PC-3 (cell line): ENCODE results near the gene CCDC174. TPM values are rescaled to one million over a fixed set of nuclear protein-coding genes. Genes with fewer than 3 reads are reported as not detected.

ENCODE experiments used
- ATAC-seq: fragments of 200-7000 bp; cut with Tn5 transposase; 2 replicates; pipeline ENCODE4 v1.9.1; 2020; ENCODE audit warnings: mild to moderate bottlenecking, moderate library complexity
- BruUV-seq: library from RNA; stranded (reverse); fragments of 400-500 nt; replicated peaks from 2 replicates; lab custom pipeline; 2021; lab: Mats Ljungman, UMichigan
- CTCF ChIA-PET: fragments of 300-600 bp; sonication (Branson Sonifier 250); formaldehyde crosslinking; loops from one replicate; lab custom pipeline; 2022; ENCODE audit warnings: antibody characterized with exemption; lab: Charles Lee
- POLR2A ChIA-PET: fragments of 300-600 bp; sonication (Branson Sonifier 250); formaldehyde crosslinking; loops from one replicate; lab custom pipeline; 2022; ENCODE audit warnings: antibody characterized with exemption; ENCODE audit not compliant: unreplicated experiment; lab: Charles Lee
- DNase-seq: peaks from one replicate; pipeline ENCODE4 v3.0.0-alpha.2; 2015
- H2AFZ ChIP-seq: fragments of 300-600 bp; sonication (generic); 2 replicates; pipeline ENCODE4 v1.6.0; 2016; ENCODE audit warnings: antibody characterized with exemption, low read length
- H3F3A ChIP-seq: fragments of 300-600 bp; sonication (generic); one replicate; pipeline ENCODE4 v1.6.0; 2017; ENCODE audit warnings: antibody characterized with exemption, low read length, control low read depth, mild to moderate bottlenecking; ENCODE audit not compliant: unreplicated experiment
- H3K27ac ChIP-seq: fragments of 300-600 bp; sonication (generic); 2 replicates; pipeline ENCODE4 v1.5.1; 2016; ENCODE audit warnings: mild to moderate bottlenecking, low read length
- H3K27me3 ChIP-seq: fragments of 300-600 bp; sonication (generic); 2 replicates; pipeline ENCODE4 v1.6.1; 2016; ENCODE audit warnings: low read length, mixed read lengths
- H3K36me3 ChIP-seq: fragments of 300-600 bp; sonication (generic); 2 replicates; pipeline ENCODE4 v1.6.1; 2016; ENCODE audit warnings: low read depth, mixed run types, low read length, mixed read lengths
- H3K4me1 ChIP-seq: fragments of 300-600 bp; sonication (generic); 2 replicates; pipeline ENCODE4 v1.5.1; 2016; ENCODE audit warnings: low read length; ENCODE audit not compliant: insufficient read depth
- H3K4me2 ChIP-seq: fragments of 300-600 bp; sonication (generic); 2 replicates; pipeline ENCODE4 v1.6.0; 2016; ENCODE audit warnings: low read length
- H3K4me3 ChIP-seq: fragments of 300-600 bp; sonication (generic); 2 replicates; pipeline ENCODE4 v1.5.1; 2016; ENCODE audit warnings: mild to moderate bottlenecking, low read length, mixed read lengths
- H3K79me2 ChIP-seq: fragments of 300-600 bp; sonication (generic); 2 replicates; pipeline ENCODE4 v1.6.1; 2017; ENCODE audit warnings: low read length, mixed read lengths
- H3K9ac ChIP-seq: fragments of 300-600 bp; sonication (generic); 2 replicates; pipeline ENCODE4 v1.6.0; 2016; ENCODE audit warnings: mild to moderate bottlenecking, low read length
- H3K9me2 ChIP-seq: fragments of 300-600 bp; sonication (generic); replicated peaks from 2 replicates; pipeline ENCODE4 v1.6.1; 2016; ENCODE audit warnings: mixed run types, low read length, mixed read lengths
- H3K9me3 ChIP-seq: fragments of 300-600 bp; sonication (generic); 2 replicates; pipeline ENCODE4 v1.6.1; 2016; ENCODE audit warnings: low read length, mixed read lengths
- H4K20me1 ChIP-seq: fragments of 300-600 bp; sonication (generic); 2 replicates; pipeline ENCODE4 v1.6.1; 2016; ENCODE audit warnings: low read length, mixed read lengths
- EZH2 ChIP-seq: fragments of 300-600 bp; sonication (generic); IDR thresholded peaks from one replicate; pipeline ENCODE4 v1.6.1; 2017; ENCODE audit warnings: antibody characterized with exemption, mild to moderate bottlenecking, low read length; ENCODE audit not compliant: unreplicated experiment
- EZH2phosphoT487 ChIP-seq: fragments of 300-600 bp; sonication (generic); IDR thresholded peaks from 2 replicates; pipeline ENCODE4 v1.6.1; 2018; ENCODE audit warnings: mild to moderate bottlenecking, antibody characterized with exemption, low read length, borderline replicate concordance
- intact Hi-C: fragments of 100-400 bp; cut with micrococcal nuclease; formaldehyde crosslinking; loops from 2 replicates; pipeline ENCODE4 v1.9.0; 2023
- total RNA-seq: library from RNA; depleted of rRNA; stranded (reverse); fragments of >200 nt; gene quantifications from 2 replicates; pipeline ENCODE4 v1.2.3, GENCODE V29; 2014
- TF ChIP-seq, protein P1 (sequence below): fragments of 300-600 bp; sonication (generic); conservative IDR thresholded peaks from 2 replicates; pipeline ENCODE4 v1.5.1; 2017; ENCODE audit warnings: antibody characterized with exemption, low read depth, mild to moderate bottlenecking, low read length

The CCDC174 gene
- total RNA-seq, 1 experiment from 2014 or later = 8.2 TPM

DNA sequence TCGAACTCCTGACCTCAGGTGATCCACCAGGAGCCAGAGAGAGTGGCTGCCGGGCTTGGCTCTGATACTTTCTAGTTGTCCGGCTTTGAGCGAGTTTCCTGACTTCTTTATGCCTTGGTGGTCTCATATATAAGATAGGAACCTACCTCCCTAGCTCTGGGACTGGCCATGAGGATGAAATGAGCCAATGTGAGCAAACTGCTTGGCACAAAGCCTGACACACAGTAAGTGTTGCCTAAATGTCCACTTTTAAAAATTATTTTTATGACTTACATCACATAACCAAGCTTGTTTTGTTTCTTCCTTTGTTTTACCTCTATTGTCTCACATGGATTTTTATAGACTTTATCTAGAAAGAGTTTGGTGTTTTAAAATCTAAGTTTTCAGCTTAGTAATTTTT is 42.1 kb upstream of the CCDC174 start:
- ATAC-seq = no peak
- Histone ChIP-seq H3K9me2 (no peaks in the 10 kb centered on the region), H4K20me1 (no peaks in the 10 kb centered on the region), H3F3A (no peaks in the 10 kb centered on the region), H3K27me3 (peaks cover 31% of the 10 kb centered on the region), H3K79me2 (no peaks in the 10 kb centered on the region), H3K4me1 (no peaks in the 10 kb centered on the region), H3K4me2 (no peak overlapping the region), H3K9me3 (no peaks in the 10 kb centered on the region), H3K36me3 (no peaks in the 10 kb centered on the region), H3K27ac (no peak overlapping the region), H3K4me3 (no peak overlapping the region), H2AFZ (no peak overlapping the region), H3K9ac (no peak overlapping the region)
- POLR2A ChIA-PET = no interaction called here
- no TSS peak for BruUV-seq
- no peak for DNase-seq
- TF ChIP-seq, protein P1, sequence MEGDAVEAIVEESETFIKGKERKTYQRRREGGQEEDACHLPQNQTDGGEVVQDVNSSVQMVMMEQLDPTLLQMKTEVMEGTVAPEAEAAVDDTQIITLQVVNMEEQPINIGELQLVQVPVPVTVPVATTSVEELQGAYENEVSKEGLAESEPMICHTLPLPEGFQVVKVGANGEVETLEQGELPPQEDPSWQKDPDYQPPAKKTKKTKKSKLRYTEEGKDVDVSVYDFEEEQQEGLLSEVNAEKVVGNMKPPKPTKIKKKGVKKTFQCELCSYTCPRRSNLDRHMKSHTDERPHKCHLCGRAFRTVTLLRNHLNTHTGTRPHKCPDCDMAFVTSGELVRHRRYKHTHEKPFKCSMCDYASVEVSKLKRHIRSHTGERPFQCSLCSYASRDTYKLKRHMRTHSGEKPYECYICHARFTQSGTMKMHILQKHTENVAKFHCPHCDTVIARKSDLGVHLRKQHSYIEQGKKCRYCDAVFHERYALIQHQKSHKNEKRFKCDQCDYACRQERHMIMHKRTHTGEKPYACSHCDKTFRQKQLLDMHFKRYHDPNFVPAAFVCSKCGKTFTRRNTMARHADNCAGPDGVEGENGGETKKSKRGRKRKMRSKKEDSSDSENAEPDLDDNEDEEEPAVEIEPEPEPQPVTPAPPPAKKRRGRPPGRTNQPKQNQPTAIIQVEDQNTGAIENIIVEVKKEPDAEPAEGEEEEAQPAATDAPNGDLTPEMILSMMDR = no peak
- TF ChIP-seq EZH2 (no peak), EZH2phosphoT487 (no peak)
- intact Hi-C loops = no loop called here
- CTCF ChIA-PET = no interaction called here

DNA sequence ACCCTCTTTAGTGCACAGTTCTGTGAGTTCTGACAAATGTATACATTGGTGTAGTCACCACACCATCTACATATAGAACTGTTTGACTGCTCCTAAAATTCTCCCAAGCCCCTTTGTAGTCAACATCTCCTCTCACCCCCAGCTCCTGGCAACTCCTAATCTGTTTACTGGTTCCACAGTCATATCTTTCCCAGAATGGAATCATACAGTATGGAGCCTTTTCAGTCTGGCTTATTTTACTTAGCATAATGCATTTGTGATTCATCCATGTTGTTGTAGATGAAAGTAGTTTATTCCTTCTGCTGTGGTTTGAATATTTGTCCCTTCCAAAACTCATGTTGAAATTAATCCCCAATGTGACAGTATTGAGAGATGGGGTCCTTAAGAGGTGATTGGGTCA is 41.6 kb upstream of the CCDC174 start:
- no TSS peak for BruUV-seq

DNA sequence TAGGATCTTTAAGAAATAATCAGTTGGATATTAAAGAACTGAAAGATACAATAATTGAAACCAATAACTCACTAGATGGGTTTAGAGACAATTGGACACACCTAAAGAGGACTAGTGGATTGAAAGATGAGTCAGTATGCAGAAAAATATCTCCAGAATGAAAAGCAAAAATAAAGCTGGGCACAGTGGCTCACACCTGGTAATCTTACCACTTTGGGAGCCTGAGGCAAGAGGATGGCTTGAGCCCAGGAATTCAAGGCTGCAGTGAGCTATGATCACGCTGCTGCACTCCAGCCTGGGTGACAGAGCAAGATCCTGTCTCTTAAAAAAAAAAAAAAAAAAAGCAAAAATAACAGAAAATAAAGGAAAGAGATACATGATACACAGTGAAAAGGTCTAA is 37.4 kb upstream of the CCDC174 start:
- H2AFZ ChIP-seq = no peak overlapping the region
- ATAC-seq (no peak), DNase-seq (no peak)
- no peaks in the 10 kb centered on the region for H3F3A ChIP-seq
- H3K4me1 ChIP-seq = peaks cover 5% of the 10 kb centered on the region; the same call in 1 of the 2 replicates
- H3K4me2 ChIP-seq = no peak overlapping the region
- TF ChIP-seq, protein P1 = no peak
- no peak for TF ChIP-seq EZH2
- TF ChIP-seq EZH2phosphoT487 = no peak
- no peak overlapping the region for H3K9ac ChIP-seq
- H3K27me3 ChIP-seq = peaks cover 31% of the 10 kb centered on the region
- no peak overlapping the region for H3K27ac ChIP-seq
- no TSS peak for BruUV-seq
- H3K9me2 ChIP-seq = no peaks in the 10 kb centered on the region
- no peak overlapping the region for H3K4me3 ChIP-seq
- no peaks in the 10 kb centered on the region for H4K20me1 ChIP-seq
- no peaks in the 10 kb centered on the region for H3K36me3 ChIP-seq
- H3K79me2 ChIP-seq = no peaks in the 10 kb centered on the region
- ChIA-PET CTCF (no interaction called here), POLR2A (no interaction called here)
- H3K9me3 ChIP-seq = no peaks in the 10 kb centered on the region
- intact Hi-C loops = no loop called here

More for the DNA sequence above, 41.6 kb upstream of the CCDC174 start:
- Histone ChIP-seq H2AFZ (no peak overlapping the region), H4K20me1 (no peaks in the 10 kb centered on the region), H3K79me2 (no peaks in the 10 kb centered on the region), H3K4me2 (no peak overlapping the region), H3K27me3 (peaks cover 31% of the 10 kb centered on the region), H3K4me3 (no peak overlapping the region), H3K4me1 (no peaks in the 10 kb centered on the region), H3K9me3 (no peaks in the 10 kb centered on the region), H3K27ac (no peak overlapping the region), H3K9ac (no peak overlapping the region), H3F3A (no peaks in the 10 kb centered on the region), H3K36me3 (no peaks in the 10 kb centered on the region), H3K9me2 (no peaks in the 10 kb centered on the region)
- no peak for DNase-seq
- TF ChIP-seq, protein P1 = no peak
- no peak for TF ChIP-seq EZH2phosphoT487
- no peak for TF ChIP-seq EZH2
- CTCF ChIA-PET = no interaction called here
- intact Hi-C loops = no loop called here
- ATAC-seq = no peak
- POLR2A ChIA-PET = no interaction called here
